ENCODE data around the gene RAB40C. TPM values are rescaled to one million over a fixed set of nuclear protein-coding genes. Genes with fewer than 3 reads are reported as not detected.

RAB40C gene
- total and polyA plus RNA-seq, 10 of the 15 experiments (the other 5 are each of a cell fraction or from before 2014, with no cell fraction given), result 0.06 to 12.8 (median 4.6) TPM

DNA sequence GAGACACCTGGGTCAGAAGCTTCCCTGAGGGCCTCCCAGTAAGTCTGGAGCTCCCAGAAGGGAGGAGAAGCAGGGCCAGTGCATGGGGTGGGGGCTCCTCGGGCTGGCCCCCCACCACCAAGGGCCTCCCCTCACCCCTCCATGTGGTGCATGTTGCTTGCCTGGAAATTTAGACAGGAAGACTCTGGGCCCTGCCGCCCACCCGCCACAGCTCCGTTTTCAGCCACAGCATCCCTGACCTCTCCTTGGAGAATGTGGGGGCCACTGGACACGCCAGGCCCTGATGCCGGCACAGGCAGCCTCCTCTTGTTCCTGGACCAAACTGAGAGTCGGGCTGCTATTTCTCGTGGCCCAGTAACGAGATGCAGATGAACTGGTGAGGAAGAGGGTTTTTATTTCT, 49.0 kb downstream of the RAB40C start:
- intact Hi-C loops (cut with micrococcal nuclease; ENCODE audit: unreplicated experiment), result loop anchor here (5.0 kb wide), 2 partner anchors 43 to 112 kb away; partner anchors contain the start of genes CAPN15, JMJD8 and STUB1
- no peak for ATAC-seq
- WGBS (ENCODE audit: insufficient coverage, insufficient replicate concordance, low lambda C conversion rate, missing lambda C conversion rate), result 43% methylated on average over 9 of the region's 9 CpGs
- no peak for FAIRE-seq
- Histone ChIP-seq H3K79me2 (ENCODE audit: control insufficient read depth, insufficient read depth, low read length) (peaks cover 42% of the 10 kb centered on the region), H3K4me2 (ENCODE audit: control insufficient read depth, insufficient read depth) (no peak overlapping the region), H3K9ac (ENCODE audit: control insufficient read depth, insufficient read depth, low read length) (no peak overlapping the region), H3K4me1 (ENCODE audit: control insufficient read depth, insufficient read depth, low read length) (peaks cover 13% of the 10 kb centered on the region), H3K27me3 (replicated peaks in 1 of 2; ENCODE audit: control insufficient read depth in 2 of 2, insufficient read depth in 2 of 2, low read length in 1 of 2) (no peaks in the 10 kb centered on the region), H3K4me3 (no peak overlapping the region), H3K36me3 (ENCODE audit: control insufficient read depth in 2 of 2, insufficient read depth in 2 of 2, low read length in 1 of 2) (peaks cover 0 to 2% of the 10 kb centered on the region in 2 experiments; a peak in 3 of 4 replicates), H2AFZ (ENCODE audit: control insufficient read depth, low read depth, low read length) (no peak overlapping the region), H3K9me3 (replicated peaks; ENCODE audit: control insufficient read depth, insufficient read depth, low read length) (no peaks in the 10 kb centered on the region), H3K27ac (ENCODE audit: control insufficient read depth, insufficient read depth) (no peak overlapping the region), H4K20me1 (ENCODE audit: control insufficient read depth, insufficient read depth) (no peaks in the 10 kb centered on the region)
- POLR2A ChIA-PET, result no interaction called here
- RAD21 ChIA-PET (ENCODE audit: unreplicated experiment), result no interaction called here
- CTCF ChIA-PET, result interaction anchor here (1.4 kb wide), 1 partner anchor 9 kb away, joined by 4 read pairs; no protein-coding TSS in a partner anchor
- in situ Hi-C loops (cut with MboI), result no loop called here
- DNase-seq (ENCODE audit: low read depth, low spot score), result no peak
- no TSS peak for BruUV-seq (replicated peaks)
- SMC1A ChIA-PET (ENCODE audit: uncharacterized antibody, unreplicated experiment), result no interaction called here
- TF ChIP-seq TCF7 (IDR thresholded peaks at IDR 0.05; ENCODE audit: borderline replicate concordance) (no peak), MYB (IDR thresholded peaks at IDR 0.05; ENCODE audit: borderline replicate concordance, low read depth, low read length) (no peak), CHD2 (IDR thresholded peaks at IDR 0.05; ENCODE audit: borderline replicate concordance, low read depth, low read length) (no peak), BCL11A (IDR thresholded peaks at IDR 0.05; ENCODE audit: low read depth, low read length) (no peak), SRF (IDR thresholded peaks at IDR 0.05; ENCODE audit: low read depth in 2 of 2, low read length in 2 of 2) (no peak), GATAD2B (conservative IDR thresholded peaks at IDR 0.05; ENCODE audit: low read depth) (no peak), REST (IDR thresholded peaks at IDR 0.05; ENCODE audit: low read depth, low read length) (no peak)
- TF ChIP-seq, protein P1, sequence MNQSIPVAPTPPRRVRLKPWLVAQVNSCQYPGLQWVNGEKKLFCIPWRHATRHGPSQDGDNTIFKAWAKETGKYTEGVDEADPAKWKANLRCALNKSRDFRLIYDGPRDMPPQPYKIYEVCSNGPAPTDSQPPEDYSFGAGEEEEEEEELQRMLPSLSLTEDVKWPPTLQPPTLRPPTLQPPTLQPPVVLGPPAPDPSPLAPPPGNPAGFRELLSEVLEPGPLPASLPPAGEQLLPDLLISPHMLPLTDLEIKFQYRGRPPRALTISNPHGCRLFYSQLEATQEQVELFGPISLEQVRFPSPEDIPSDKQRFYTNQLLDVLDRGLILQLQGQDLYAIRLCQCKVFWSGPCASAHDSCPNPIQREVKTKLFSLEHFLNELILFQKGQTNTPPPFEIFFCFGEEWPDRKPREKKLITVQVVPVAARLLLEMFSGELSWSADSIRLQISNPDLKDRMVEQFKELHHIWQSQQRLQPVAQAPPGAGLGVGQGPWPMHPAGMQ (IDR thresholded peaks at IDR 0.05; ENCODE audit: borderline replicate concordance), result no peak
- TF ChIP-seq, protein P2, sequence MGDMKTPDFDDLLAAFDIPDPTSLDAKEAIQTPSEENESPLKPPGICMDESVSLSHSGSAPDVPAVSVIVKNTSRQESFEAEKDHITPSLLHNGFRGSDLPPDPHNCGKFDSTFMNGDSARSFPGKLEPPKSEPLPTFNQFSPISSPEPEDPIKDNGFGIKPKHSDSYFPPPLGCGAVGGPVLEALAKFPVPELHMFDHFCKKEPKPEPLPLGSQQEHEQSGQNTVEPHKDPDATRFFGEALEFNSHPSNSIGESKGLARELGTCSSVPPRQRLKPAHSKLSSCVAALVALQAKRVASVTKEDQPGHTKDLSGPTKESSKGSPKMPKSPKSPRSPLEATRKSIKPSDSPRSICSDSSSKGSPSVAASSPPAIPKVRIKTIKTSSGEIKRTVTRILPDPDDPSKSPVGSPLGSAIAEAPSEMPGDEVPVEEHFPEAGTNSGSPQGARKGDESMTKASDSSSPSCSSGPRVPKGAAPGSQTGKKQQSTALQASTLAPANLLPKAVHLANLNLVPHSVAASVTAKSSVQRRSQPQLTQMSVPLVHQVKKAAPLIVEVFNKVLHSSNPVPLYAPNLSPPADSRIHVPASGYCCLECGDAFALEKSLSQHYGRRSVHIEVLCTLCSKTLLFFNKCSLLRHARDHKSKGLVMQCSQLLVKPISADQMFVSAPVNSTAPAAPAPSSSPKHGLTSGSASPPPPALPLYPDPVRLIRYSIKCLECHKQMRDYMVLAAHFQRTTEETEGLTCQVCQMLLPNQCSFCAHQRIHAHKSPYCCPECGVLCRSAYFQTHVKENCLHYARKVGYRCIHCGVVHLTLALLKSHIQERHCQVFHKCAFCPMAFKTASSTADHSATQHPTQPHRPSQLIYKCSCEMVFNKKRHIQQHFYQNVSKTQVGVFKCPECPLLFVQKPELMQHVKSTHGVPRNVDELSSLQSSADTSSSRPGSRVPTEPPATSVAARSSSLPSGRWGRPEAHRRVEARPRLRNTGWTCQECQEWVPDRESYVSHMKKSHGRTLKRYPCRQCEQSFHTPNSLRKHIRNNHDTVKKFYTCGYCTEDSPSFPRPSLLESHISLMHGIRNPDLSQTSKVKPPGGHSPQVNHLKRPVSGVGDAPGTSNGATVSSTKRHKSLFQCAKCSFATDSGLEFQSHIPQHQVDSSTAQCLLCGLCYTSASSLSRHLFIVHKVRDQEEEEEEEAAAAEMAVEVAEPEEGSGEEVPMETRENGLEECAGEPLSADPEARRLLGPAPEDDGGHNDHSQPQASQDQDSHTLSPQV (IDR thresholded peaks at IDR 0.05), result no peak
- TF ChIP-seq, protein P3, sequence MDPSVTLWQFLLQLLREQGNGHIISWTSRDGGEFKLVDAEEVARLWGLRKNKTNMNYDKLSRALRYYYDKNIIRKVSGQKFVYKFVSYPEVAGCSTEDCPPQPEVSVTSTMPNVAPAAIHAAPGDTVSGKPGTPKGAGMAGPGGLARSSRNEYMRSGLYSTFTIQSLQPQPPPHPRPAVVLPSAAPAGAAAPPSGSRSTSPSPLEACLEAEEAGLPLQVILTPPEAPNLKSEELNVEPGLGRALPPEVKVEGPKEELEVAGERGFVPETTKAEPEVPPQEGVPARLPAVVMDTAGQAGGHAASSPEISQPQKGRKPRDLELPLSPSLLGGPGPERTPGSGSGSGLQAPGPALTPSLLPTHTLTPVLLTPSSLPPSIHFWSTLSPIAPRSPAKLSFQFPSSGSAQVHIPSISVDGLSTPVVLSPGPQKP (IDR thresholded peaks at IDR 0.05; ENCODE audit: low read depth, low read length), result no peak
